ENCODE results near the gene PAQR4. TPM values are rescaled to one million over a fixed set of nuclear protein-coding genes. Genes with fewer than 3 reads are reported as not detected.

The PAQR4 gene
- polyA plus RNA-seq, 1 of the 3 experiments (the other 2 are of a cell fraction), result 8.8 TPM

DNA sequence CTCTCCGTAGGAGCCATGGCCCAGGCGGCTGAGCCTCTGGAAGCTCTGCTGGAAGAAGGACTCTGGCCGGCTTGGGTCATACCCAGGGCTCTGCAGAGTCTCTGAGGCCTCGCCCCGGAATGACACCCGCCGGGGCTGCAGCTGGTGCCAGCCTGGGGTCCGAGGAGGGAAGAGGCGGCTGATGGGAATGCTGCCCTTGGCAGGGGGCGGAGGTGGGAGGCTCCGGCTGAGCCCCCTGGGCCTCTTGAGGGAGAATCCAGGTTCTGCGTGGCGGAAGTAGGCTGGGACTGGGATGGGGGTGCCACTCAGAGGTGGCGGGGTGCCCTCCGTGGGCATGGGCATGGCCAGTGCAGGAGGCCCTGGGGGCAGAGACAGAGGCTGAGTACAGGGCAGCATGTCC, 7.5 kb downstream of the PAQR4 start:
- Histone ChIP-seq H3K9me2 (no peaks in the 10 kb centered on the region), H3K27me3 (ENCODE audit: insufficient read depth) (no peaks in the 10 kb centered on the region), H4K20me1 (ENCODE audit: insufficient read depth) (peaks cover 16% of the 10 kb centered on the region; the same call in 1 of the 2 replicates), H3K9ac (no peak overlapping the region), H3K36me3 (replicated peaks in 1 of 2; ENCODE audit: control insufficient read depth in 1 of 2, insufficient read depth in 2 of 2, low read length in 1 of 2) (no peaks in the 10 kb centered on the region), H3K4me3 (ENCODE audit: low read depth in 2 of 2, low read length in 1 of 2) (no peak overlapping the region), H3K4me2 (no peak overlapping the region), H3K27ac (ENCODE audit: low read depth in 2 of 2, low read length in 1 of 2) (no peak overlapping the region), H3F3A (replicated peaks; ENCODE audit: insufficient read depth) (peaks cover 3% of the 10 kb centered on the region), H3K9me3 (no peaks in the 10 kb centered on the region), H3K4me1 (ENCODE audit: control insufficient read depth in 1 of 2, insufficient read depth in 2 of 2, low read depth in 1 of 2, low read length in 1 of 2) (peaks cover 4 to 26% of the 10 kb centered on the region in 2 experiments; a peak in 2 of 4 replicates), H2AFZ (ENCODE audit: low read depth) (no peak overlapping the region), H3K79me2 (ENCODE audit: insufficient read depth) (peaks cover 16% of the 10 kb centered on the region; the same call in 1 of the 2 replicates)
- TF ChIP-seq RCOR1 (IDR thresholded peaks at IDR 0.05; ENCODE audit: low read length) (no peak), YY1 (IDR thresholded peaks at IDR 0.05; ENCODE audit: low read depth) (no peak), CHD2 (IDR thresholded peaks at IDR 0.05; ENCODE audit: low read length, partially characterized antibody) (no peak), GABPA (IDR thresholded peaks at IDR 0.05; ENCODE audit: low read depth) (no peak), SMC3 (IDR thresholded peaks at IDR 0.05; ENCODE audit: low read depth, low read length) (no peak), SIN3A (IDR thresholded peaks at IDR 0.05; ENCODE audit: borderline replicate concordance, low read depth, low read length) (no peak), FOXJ3 (CRISPR knock-in tag; IDR thresholded peaks at IDR 0.05) (no peak), MEF2A (IDR thresholded peaks at IDR 0.05; ENCODE audit: borderline replicate concordance, low read depth) (no peak), ELF1 (IDR thresholded peaks at IDR 0.05) (no peak), FOXM1 (IDR thresholded peaks at IDR 0.05; ENCODE audit: low read depth) (no peak), ZBTB33 (IDR thresholded peaks at IDR 0.05; ENCODE audit: borderline replicate concordance, low read depth) (no peak), RAD21 (IDR thresholded peaks at IDR 0.05; ENCODE audit: low read length) (no peak), FOSL2 (IDR thresholded peaks at IDR 0.05; ENCODE audit: borderline replicate concordance, low read depth) (no peak)
- TF ChIP-seq, protein P1, sequence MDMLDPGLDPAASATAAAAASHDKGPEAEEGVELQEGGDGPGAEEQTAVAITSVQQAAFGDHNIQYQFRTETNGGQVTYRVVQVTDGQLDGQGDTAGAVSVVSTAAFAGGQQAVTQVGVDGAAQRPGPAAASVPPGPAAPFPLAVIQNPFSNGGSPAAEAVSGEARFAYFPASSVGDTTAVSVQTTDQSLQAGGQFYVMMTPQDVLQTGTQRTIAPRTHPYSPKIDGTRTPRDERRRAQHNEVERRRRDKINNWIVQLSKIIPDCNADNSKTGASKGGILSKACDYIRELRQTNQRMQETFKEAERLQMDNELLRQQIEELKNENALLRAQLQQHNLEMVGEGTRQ (IDR thresholded peaks at IDR 0.05; ENCODE audit: borderline replicate concordance, low read depth, low read length), result no peak
- ChIA-PET CTCF (no interaction called here), POLR2A (no interaction called here)
- 100% methylated on average over 8 of the region's 15 CpGs for WGBS (ENCODE audit: low lambda C conversion rate)
- DNase-seq, result no peak

GRCh38 chr16:2977440-2977839, 8.3 kb downstream of the PAQR4 start:
- Histone ChIP-seq H3K36me3 (replicated peaks in 1 of 2; ENCODE audit: control insufficient read depth in 1 of 2, insufficient read depth in 2 of 2, low read length in 1 of 2) (no peaks in the 10 kb centered on the region), H3K4me2 (no peak overlapping the region), H3K9me2 (no peaks in the 10 kb centered on the region), H3K4me3 (ENCODE audit: low read depth in 2 of 2, low read length in 1 of 2) (no peak overlapping the region), H3K79me2 (ENCODE audit: insufficient read depth) (peaks cover 16% of the 10 kb centered on the region; the same call in 1 of the 2 replicates), H4K20me1 (ENCODE audit: insufficient read depth) (peaks cover 10% of the 10 kb centered on the region; the same call in 1 of the 2 replicates), H2AFZ (ENCODE audit: low read depth) (no peak overlapping the region), H3K9me3 (no peaks in the 10 kb centered on the region), H3F3A (replicated peaks; ENCODE audit: insufficient read depth) (peaks cover 7% of the 10 kb centered on the region), H3K4me1 (ENCODE audit: control insufficient read depth in 1 of 2, insufficient read depth in 2 of 2, low read depth in 1 of 2, low read length in 1 of 2) (peaks cover 4 to 18% of the 10 kb centered on the region in 2 experiments; a peak in 2 of 4 replicates), H3K27ac (ENCODE audit: low read depth in 2 of 2, low read length in 1 of 2) (no peak overlapping the region), H3K27me3 (ENCODE audit: insufficient read depth) (no peaks in the 10 kb centered on the region), H3K9ac (no peak overlapping the region)
- no peak for DNase-seq
- ChIA-PET POLR2A (no interaction called here), CTCF (interaction anchor here (0.7 to 1.5 kb wide), 4 partner anchors 8 to 81 kb away, joined by 3 to 5 read pairs (median 3); partner anchors contain the start of gene PAQR4)
- no peak for TF ChIP-seq PBX3 (IDR thresholded peaks at IDR 0.05)
- WGBS (ENCODE audit: low lambda C conversion rate), result 81% methylated on average over 6 of the region's 6 CpGs

Measured in SK-N-SH (cell line).